ENCODE measurements around the gene STAT3.
"Not testable (repeated sequence)": the region's sequence is repeated elsewhere in the genome, so short reads cannot be mapped to it uniquely, and the experiment has no call there.

Gene STAT3

GRCh38 chr17:42361781-42362186, 26.5 kb downstream of the STAT3 start:
- POLR2A ChIA-PET = interaction anchor here (1.2 kb wide), 1 partner anchor 26 kb away, joined by 4 read pairs; the partner anchor contains the start of gene STAT3
- CTCF ChIA-PET = no interaction called here
- peak; percentile 94 for TF ChIP-seq PKNOX1 (IDR thresholded peaks at IDR 0.05)
- no peak for TF ChIP-seq ELF4 (IDR thresholded peaks at IDR 0.05)
- DNase-seq (ENCODE audit: extremely low spot score) = no peak

GRCh38 chr17:42360388-42360787, 27.9 kb downstream of the STAT3 start:
- CTCF ChIA-PET = interaction anchor here (0.8 kb wide), 1 partner anchor 9 kb away, joined by 4 read pairs; no protein-coding TSS in a partner anchor
- POLR2A ChIA-PET; DNase-seq (ENCODE audit: extremely low spot score): not testable (repeated sequence)

- DNase-seq (ENCODE audit: extremely low spot score) = no peak
- POLR2A ChIA-PET = interaction anchor here (1.2 kb wide), 2 partner anchors 28 to 30 kb away, joined by 3 to 4 read pairs; partner anchors contain the start of gene STAT3
- CTCF ChIA-PET = interaction anchor here (0.6 kb wide), 1 partner anchor 10 kb away, joined by 3 read pairs; no protein-coding TSS in a partner anchor
- no peak for TF ChIP-seq SP1 (IDR thresholded peaks at IDR 0.05)
- TF ChIP-seq ZNF384 (IDR thresholded peaks at IDR 0.05) = no peak
- TF ChIP-seq L3MBTL2 (conservative IDR thresholded peaks at IDR 0.05) = no peak
- TF ChIP-seq LEF1 (IDR thresholded peaks at IDR 0.05; ENCODE audit: borderline replicate concordance) = no peak
- no peak for TF ChIP-seq ELF4 (IDR thresholded peaks at IDR 0.05)
- TF ChIP-seq FOXM1 (IDR thresholded peaks at IDR 0.05; ENCODE audit: borderline replicate concordance) = no peak
- no peak for TF ChIP-seq SUZ12 (IDR thresholded peaks at IDR 0.05)
- no peak for TF ChIP-seq ARNT (IDR thresholded peaks at IDR 0.05)
- no peak for TF ChIP-seq FOXA1 (IDR thresholded peaks at IDR 0.05)
- no peak for TF ChIP-seq NFRKB (IDR thresholded peaks at IDR 0.05)
- no peak for TF ChIP-seq PKNOX1 (IDR thresholded peaks at IDR 0.05)
- no peak for TF ChIP-seq FOXK2 (IDR thresholded peaks at IDR 0.05)
- TF ChIP-seq TARDBP (IDR thresholded peaks at IDR 0.05) = no peak
- no peak for TF ChIP-seq BHLHE40 (IDR thresholded peaks at IDR 0.05; ENCODE audit: borderline replicate concordance)
Observed at GRCh38 chr17:42359133-42359532, 29.1 kb downstream of the STAT3 start.

GRCh38 chr17:42358434-42358833, 29.8 kb downstream of the STAT3 start:
- ChIA-PET CTCF (interaction anchor here (0.7 kb wide), 1 partner anchor 38 kb away, joined by 3 read pairs; no protein-coding TSS in a partner anchor), POLR2A (interaction anchor here (1.2 kb wide), 2 partner anchors 29 to 30 kb away, joined by 3 to 4 read pairs; partner anchors contain the start of gene STAT3)
- no peak for DNase-seq (ENCODE audit: extremely low spot score)
- TF ChIP-seq SP1 (IDR thresholded peaks at IDR 0.05) (no peak), BHLHE40 (IDR thresholded peaks at IDR 0.05; ENCODE audit: borderline replicate concordance) (no peak), ARNT (IDR thresholded peaks at IDR 0.05) (no peak), PKNOX1 (IDR thresholded peaks at IDR 0.05) (no peak), SUZ12 (IDR thresholded peaks at IDR 0.05) (no peak), FOXK2 (IDR thresholded peaks at IDR 0.05) (no peak)

GRCh38 chr17:42354956-42355843, 33.0 kb downstream of the STAT3 start:
- TF ChIP-seq PKNOX1 (IDR thresholded peaks at IDR 0.05) (no peak), HDGF (IDR thresholded peaks at IDR 0.05; ENCODE audit: borderline replicate concordance) (no peak), SUZ12 (IDR thresholded peaks at IDR 0.05) (no peak), ZNF384 (IDR thresholded peaks at IDR 0.05) (no peak), NFRKB (IDR thresholded peaks at IDR 0.05) (no peak), LEF1 (IDR thresholded peaks at IDR 0.05; ENCODE audit: borderline replicate concordance) (no peak), FOXA1 (IDR thresholded peaks at IDR 0.05) (no peak), CTBP1 (IDR thresholded peaks at IDR 0.05; ENCODE audit: borderline replicate concordance) (no peak)
- ChIA-PET CTCF (no interaction called here), POLR2A (no interaction called here)
- no peak for DNase-seq (ENCODE audit: extremely low spot score)

- ChIA-PET CTCF (no interaction called here), POLR2A (no interaction called here)
- no peak for DNase-seq (ENCODE audit: extremely low spot score)
- TF ChIP-seq ELF4 (IDR thresholded peaks at IDR 0.05) = no peak
- TF ChIP-seq SP1 (IDR thresholded peaks at IDR 0.05) = no peak
- TF ChIP-seq FOXA1 (IDR thresholded peaks at IDR 0.05) = no peak
- TF ChIP-seq LEF1 (IDR thresholded peaks at IDR 0.05; ENCODE audit: borderline replicate concordance) = no peak
- no peak for TF ChIP-seq CTBP1 (IDR thresholded peaks at IDR 0.05; ENCODE audit: borderline replicate concordance)
- TF ChIP-seq SUZ12 (IDR thresholded peaks at IDR 0.05) = no peak
- TF ChIP-seq ARNT (IDR thresholded peaks at IDR 0.05) = no peak
- no peak for TF ChIP-seq TARDBP (IDR thresholded peaks at IDR 0.05)
- no peak for TF ChIP-seq FOXK2 (IDR thresholded peaks at IDR 0.05)
- TF ChIP-seq HDGF (IDR thresholded peaks at IDR 0.05; ENCODE audit: borderline replicate concordance) = no peak
- no peak for TF ChIP-seq NFRKB (IDR thresholded peaks at IDR 0.05)
- TF ChIP-seq BHLHE40 (IDR thresholded peaks at IDR 0.05; ENCODE audit: borderline replicate concordance) = no peak
- no peak for TF ChIP-seq ZNF384 (IDR thresholded peaks at IDR 0.05)
- no peak for TF ChIP-seq FOXM1 (IDR thresholded peaks at IDR 0.05; ENCODE audit: borderline replicate concordance)
- TF ChIP-seq PKNOX1 (IDR thresholded peaks at IDR 0.05) = no peak
Observed at GRCh38 chr17:42348104-42348503, 40.1 kb downstream of the STAT3 start.

Measured in HEK293T (cell line).